Measurements from ENCODE around the gene ANO1.

Gene ANO1

DNA sequence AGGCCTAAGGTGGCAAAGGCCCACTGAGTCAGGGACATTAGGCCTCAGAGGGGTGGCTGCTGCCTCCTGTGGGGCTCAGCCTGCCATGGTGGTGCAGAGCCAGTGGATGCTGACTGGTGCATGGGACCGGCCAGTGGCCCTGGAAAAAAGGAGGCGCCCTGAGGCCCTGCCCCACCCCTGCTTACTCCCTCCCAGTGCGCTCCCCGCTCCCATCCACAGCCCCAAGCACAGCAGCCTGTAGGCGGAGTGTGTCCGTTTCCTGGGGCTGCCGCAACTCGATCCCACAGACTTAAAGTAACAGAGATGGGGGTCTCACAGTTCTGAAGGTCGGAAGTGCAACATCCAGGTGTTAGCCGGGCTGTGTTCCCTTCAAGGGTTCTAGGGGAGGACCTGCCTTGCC lies 86.6 kb downstream of the ANO1 start:
- no peak for DNase-seq (ENCODE audit: low read depth)

DNA sequence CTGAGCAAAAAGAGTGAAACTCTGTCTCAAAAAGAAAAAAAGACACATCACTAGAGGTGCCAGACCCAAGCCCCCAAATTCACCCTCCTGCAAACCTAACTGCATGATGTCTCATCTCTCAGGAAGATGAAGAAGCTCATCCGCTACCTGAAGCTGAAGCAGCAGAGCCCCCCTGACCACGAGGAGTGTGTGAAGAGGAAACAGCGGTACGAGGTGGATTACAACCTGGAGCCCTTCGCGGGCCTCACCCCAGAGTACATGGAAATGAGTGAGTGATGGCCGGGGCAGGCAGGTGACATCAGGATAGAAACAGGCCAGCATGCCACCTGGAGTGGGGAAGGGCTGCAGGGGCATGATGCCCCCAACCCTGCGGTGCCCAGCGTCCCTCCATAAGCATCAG lies 89.0 kb downstream of the ANO1 start:
- no peak for DNase-seq (ENCODE audit: low read depth)

DNA sequence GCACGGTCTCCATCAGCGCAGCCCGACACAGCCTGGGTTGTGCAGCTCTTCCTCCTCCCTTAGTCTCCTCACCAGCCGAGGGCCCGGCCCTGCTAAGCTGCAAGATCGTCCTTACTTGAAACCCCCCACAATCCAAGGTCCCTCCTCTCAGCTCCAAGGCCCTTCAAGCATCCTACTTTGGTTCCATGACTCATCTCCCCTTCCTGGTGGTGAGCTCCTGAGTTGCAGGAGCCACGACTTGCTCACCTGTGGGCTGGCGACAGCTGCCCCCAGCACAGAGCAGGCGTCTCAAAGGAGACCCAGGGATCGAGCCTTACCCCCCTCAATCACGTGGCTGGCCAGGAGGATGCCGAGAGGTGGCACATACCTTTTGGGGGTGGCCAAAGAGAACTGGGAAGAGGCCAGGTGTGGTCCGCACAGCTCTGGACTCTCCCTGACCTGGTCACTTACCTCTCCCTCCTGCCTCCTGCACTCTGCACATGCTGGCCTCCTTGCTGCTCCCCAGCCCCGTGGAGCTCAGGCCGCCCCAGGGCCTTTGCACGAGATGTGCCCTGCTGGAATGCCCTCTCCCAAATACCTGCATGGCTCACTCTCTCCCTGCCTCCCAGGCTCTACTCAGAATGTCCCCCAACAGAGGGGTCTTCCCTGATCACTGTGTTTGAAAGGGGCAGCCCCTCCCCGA lies 89.7 kb downstream of the ANO1 start:
- no peak for DNase-seq (ENCODE audit: low read depth)

DNA sequence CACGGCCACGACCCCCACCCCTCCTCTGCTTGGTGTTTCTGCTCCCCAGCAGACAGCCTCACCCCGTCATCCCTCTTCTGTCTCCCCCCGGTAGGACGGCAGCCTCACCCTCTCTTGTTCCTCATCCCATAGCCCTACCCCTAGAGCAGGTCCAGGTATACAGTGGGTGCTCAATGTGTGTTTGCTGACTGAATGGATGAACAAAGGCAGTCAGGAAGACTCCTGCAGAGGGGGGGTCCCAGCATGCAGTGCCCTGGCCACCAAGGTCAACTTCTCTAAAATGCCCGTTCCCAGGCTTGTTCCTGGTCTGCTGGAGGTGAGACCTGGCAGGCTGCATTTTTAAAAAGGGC lies 90.3 kb downstream of the ANO1 start:
- no peak for DNase-seq (ENCODE audit: low read depth)

DNA sequence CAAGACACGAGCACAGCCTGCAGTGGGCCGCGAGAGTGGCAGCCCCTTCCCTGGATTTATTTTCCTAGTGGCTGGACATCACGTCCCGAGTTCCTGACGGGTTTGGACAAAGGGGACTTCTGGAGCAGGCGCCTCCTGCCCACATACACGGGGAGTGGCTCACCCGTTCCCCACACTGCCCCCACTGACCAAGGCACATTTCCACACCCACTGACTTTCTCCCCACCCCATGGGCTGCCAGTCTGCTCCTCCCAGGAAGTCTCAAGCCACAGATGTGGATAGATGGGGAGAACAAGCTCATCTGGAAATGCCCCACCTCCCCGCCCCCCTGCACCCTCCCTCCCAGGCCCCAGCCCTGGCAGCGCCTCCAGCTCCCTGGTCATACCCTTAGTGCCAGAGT lies 91.0 kb downstream of the ANO1 start:
- no peak for DNase-seq (ENCODE audit: low read depth)

DNA sequence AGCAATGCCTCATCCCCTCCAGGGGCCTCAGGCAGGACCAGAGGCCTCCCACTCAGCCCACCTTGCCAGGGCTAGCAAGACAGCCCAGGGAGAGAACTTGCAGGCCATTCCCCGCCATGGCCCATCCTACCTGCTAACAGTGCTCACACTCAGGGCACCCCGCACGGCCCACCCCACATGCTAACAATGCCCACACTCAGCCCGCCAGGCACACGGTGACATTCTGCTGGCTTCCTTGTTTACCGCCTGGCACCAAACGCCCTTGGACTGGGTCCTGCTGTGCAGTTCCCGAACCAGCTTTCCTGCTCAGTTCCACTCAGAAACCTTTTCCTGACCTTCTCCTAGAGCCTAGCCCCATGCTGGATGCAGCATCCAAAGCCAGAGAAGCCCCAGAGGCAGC lies 91.5 kb downstream of the ANO1 start:
- no peak for DNase-seq (ENCODE audit: low read depth)

DNA sequence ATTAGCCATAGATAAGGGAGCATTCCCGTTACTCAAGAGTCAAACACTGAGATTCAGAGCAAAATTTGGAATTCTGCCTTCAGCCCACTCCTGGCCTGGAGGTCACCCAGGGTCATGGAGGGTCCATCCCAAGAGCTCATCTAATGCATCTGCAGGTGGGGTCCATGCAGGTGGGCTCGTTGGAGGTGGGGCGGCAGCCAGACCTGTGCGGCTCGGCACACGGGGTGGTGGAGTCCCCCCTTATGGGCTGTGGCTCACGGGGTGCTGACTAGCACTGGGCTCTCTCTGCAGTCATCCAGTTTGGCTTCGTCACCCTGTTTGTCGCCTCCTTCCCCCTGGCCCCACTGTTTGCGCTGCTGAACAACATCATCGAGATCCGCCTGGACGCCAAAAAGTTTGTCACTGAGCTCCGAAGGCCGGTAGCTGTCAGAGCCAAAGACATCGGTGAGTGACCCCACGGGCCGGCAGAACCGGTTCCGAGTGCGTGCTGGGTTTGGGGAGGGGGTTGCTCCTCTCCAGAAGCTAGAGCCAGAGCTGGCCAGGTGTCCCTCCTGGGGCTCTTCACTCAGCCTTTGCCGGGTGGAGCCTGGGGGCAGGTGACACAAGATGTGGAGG lies 92.6 kb downstream of the ANO1 start:
- no peak for DNase-seq (ENCODE audit: low read depth)

DNA sequence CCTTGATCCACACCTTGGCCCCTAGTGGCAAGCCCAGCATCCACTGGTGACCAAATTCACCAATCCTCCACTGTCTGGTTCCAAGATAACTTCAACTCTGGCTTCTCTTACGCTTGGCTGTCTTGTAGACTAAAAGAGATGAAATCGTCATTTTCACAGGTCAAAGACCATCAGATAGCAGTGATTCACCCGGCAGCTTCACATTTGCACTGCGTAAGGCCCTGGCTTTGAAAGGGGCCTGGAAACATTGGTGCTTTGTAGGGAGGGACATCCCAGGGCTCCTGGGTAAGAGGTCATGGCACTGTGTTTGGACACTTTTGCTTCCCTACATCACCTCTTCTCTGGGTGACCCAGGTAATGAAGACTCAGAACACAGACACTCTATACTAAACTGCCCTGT lies 94.9 kb downstream of the ANO1 start:
- no peak for DNase-seq (ENCODE audit: low read depth)

DNA sequence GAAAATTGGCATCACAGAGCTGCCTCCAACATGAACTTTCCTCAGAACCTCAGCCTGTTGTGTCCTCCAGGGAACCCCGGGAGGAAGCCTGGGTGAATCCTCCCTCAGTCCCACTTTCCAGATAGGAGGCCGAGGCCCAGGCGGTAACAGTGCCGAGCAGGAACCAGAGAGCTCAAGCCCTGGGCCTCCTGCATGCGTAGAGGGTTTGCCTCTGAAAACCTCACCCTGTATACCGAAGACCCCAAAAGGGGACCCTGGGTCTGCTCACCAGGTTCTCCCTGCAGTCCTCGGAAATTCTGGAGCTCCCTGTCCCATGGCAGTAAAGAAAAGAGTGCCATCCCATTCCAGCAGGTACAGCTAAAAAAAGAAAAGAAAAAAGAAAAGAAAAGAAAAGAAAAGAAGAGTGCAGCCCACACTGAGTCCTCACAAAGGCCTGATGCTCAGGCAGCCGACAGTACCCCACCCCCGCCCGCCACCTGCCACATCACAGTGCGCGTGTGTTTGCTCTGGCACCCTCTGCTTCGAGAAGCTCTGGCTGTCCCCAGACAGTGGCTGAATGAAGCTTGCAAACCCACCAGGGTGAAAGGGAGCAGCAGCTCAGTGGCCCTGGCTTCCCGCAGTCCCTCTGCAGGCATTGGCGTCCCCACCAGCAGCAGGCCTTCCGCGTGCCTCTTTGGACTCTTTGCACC lies 96.6 kb downstream of the ANO1 start:
- no peak for DNase-seq (ENCODE audit: low read depth)

DNA sequence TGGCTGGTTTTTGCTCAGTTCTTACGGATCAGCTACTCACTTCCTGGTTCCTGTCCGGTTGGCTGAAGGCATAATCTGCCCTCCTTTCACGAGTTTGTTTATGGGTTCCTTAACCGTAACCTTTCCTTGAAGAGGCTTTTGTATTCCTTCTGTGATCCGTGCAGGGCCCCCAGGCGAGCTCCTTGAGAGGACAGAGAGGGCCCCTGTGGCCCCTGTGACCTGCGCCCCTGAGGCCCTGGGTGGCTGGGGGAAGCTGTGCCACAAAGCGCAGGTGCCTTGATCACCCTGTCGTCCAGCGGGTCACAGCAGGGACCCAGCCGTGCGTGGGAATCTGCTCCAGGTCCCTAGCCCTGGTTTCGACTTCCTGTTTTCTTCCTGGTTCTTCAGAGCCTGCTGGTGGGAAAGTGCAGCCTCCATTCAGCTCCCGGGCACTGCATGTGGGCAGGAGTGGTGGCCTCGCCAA lies 97.2 kb downstream of the ANO1 start:
- no peak for DNase-seq (ENCODE audit: low read depth)

DNA sequence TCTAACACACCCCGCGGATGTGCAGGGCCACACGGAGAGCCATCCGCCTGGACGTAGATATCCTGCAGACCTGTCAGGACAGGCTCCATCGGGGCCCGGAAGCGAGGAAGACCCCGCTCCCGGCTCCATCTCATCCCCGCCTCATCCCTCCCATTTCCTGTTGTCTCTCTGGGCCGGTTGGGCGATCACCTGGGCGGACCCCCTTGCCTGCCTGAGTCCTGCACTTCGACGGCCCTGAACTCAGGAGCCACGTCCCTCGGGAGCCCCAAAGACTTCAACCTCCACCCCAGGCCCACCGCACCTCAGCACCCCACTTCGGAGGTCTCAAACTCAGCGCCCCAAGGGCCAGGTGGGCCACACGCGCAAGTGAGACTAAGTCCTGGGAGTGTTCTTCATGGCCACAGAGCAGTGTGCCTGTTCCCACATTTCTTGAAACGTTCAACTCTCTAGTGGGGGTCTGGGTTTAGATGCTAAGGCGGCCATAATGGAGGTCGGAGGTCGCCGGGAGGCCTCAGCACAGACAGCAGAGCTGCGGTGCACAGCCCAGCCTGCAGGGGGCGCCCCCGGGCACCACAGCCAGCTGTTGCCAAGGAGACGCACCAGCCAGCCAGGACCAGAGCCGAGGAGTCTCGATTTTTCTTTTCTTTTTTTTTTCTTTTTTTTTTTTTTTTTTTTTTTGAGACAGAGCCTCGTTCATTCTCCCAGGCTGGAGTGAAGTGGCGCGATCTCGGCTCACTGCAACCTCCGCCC lies 99.0 kb downstream of the ANO1 start:
- peak; percentile 19 for DNase-seq (ENCODE audit: low read depth)

DNA sequence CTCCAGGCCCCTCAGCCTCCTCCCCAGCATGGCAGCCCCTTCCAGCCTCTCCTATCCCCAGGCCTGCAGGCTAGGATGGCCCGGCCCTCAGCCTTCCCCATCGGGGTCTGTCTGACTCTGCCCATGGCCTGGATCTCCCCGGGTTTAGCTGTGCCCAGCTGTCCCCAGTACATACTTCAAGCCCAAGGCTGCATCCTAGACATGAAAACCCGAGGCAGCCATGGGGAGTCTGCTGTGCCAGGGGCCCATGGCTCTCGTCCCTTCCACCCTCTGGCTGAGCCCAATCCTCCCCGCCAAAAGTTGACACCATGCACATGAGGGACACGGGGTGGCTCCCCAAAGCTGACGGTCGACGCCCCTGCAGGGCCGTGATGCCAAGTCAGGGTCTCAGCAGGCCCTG lies 102.8 kb downstream of the ANO1 start:
- no peak for DNase-seq (ENCODE audit: low read depth)

DNA sequence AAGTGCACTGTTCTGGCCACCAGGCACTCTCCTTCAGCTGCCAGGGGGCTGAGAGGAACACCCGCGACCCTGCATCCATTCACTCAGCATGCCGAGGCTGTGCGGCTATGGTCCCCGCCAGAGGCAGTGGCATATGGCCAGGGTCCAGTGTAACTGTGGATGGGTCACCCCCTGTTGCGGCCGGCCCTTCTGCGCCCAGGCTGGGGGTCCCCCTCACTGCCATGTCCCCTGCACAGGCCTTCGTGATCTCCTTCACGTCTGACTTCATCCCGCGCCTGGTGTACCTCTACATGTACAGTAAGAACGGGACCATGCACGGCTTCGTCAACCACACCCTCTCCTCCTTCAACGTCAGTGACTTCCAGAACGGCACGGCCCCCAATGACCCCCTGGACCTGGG lies 104.1 kb downstream of the ANO1 start:
- DNase-seq (ENCODE audit: low read depth) = no peak

DNA sequence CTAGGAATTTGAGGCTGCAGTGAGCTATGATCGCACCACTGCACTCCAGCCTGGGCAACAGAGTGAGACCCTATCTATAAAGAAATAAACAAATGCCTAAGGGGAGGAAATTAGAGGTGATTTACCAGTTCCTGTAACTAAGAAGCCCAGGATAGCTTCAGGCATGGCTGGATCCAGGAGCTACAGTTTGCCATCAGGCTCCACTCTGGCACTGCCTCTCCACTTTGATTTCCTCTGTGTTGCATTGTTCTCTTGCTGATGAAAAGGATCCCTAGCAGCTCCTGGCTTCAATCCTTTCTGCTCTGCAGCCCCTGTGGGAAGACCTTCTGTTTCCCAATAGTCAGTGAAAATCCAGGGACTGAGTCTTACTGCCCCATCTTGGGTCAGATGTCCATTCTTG lies 104.9 kb downstream of the ANO1 start:
- no peak for DNase-seq (ENCODE audit: low read depth)

DNA sequence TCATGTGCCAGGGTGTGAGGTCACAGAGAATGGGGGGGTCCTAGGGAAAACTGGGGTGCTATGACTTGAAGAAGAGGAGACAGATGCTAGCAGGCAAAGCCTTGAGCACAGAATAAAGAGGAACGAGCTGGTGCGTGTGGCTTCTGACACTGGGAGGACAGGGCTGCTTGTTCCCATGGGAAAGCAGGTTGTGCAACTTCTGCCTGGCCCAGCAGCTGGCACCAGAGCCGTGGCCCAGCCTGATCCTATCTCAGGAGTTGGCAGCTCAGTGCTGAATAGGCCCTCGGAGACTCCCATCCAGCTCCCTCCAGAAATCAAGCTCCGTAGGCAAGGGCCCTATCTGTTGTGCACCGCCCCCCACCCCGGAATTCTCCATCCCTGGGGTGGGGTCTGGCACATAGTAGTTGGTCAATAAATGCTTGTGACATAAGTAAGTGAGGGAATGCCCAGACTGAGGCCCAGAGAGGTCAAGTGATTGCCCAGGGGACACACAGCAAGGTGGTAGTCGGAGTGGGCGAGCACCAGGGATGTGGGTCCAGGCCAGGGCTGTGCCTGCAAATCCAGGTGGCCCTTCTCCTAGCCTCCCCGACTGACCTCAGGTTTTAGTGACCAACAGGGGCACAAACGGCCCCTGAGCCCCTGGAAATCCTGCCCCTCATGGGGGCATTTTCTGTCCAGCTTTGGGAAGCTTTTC lies 105.5 kb downstream of the ANO1 start:
- no peak for DNase-seq (ENCODE audit: low read depth)

DNA sequence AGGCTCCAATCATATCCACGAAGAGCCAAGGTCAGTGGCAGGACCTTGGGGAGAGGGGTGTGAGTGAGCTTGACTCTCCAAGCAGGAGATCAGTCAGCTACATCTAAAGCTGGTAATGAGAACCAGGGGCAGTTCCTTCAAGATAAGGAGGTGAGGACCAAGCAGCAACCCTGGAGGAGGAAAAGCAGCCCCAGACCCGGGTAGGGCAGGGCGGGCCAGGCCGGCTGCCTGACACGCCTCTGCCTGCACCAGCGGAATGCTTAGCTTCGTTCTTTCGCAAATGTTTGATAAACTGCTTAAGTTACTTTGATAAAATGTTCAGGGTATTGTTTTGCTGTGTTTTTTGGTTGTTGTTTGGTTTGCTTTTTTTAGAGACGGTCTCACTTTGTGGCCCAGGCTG lies 106.3 kb downstream of the ANO1 start:
- no peak for DNase-seq (ENCODE audit: low read depth)

DNA sequence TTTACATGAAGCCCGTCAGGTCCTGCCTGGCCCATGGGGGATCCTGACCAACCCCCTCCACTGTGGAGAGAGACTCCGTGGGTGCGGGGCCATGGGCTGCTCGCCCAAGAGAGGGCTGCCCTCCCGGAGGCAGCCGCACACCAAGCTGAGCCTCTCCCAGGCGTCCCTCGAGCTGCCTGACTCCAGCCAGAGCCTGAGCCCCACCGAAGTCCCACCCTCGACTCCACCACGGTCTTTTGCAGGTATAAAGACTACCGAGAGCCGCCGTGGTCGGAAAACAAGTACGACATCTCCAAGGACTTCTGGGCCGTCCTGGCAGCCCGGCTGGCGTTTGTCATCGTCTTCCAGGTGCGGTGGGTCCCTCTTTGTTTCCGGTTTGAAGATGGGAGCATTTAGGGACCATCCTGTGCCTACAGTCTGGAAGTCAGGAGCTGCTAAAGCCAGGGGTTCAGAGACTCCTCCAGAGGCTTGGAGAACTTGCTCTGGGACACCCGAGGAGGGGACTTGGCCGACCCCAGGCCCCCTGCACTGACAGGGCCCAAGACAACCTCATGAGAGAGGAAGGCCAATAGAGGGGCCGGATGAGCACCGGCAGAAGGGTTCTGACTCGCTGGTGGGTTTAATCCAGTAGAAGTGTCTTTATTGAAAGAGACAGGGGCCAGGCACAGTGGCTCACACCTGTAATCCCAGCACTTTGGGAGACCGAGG lies 107.4 kb downstream of the ANO1 start:
- no peak for DNase-seq (ENCODE audit: low read depth)

DNA sequence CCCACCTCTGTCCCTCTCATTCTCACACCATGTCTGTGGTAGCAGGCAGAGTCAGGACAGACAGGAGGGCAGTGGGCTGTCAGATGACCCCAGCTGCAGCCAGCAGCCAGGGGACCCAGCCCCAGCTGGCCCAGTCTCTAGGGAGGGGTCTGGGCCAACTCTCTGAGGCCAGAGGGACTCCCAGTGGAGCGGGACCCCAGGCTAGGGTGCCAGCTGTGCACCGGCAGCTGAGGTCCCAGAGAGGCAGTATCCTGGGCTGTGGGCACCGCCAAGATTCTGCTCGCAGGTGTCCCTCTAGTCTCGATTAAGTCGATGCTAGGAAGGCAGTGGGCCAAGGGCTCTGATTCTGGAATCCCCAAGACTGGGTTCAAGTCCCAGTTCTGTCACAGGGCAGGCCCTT lies 108.3 kb downstream of the ANO1 start:
- no peak for DNase-seq (ENCODE audit: low read depth)

DNA sequence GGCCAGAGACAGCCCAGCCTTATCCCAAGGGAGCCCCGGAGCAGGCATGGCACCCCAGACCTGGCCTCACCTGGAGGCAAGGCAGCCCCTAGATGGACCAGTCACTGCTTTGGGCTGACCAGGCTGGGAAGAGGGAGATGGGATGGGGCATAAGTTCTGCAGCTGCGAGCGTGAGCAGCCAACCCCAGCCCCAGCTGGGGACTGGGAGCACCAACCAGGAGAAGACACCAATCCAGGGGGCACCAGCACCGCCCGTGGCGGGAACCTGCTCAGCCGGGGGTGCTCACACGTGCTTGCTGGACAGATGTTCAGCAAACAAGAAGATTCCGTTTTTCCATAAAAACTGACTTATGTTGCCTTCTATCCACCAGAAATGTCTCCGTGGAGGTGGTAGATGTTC lies 108.8 kb downstream of the ANO1 start:
- DNase-seq (ENCODE audit: low read depth) = no peak

DNA sequence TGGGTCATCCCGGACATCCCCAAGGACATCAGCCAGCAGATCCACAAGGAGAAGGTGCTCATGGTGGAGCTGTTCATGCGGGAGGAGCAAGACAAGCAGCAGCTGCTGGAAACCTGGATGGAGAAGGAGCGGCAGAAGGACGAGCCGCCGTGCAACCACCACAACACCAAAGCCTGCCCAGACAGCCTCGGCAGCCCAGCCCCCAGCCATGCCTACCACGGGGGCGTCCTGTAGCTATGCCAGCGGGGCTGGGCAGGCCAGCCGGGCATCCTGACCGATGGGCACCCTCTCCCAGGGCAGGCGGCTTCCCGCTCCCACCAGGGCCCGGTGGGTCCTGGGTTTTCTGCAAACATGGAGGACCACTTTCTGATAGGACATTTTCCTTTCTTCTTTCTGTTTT lies 109.7 kb downstream of the ANO1 start:
- DNase-seq (ENCODE audit: low read depth) = no peak

DNA sequence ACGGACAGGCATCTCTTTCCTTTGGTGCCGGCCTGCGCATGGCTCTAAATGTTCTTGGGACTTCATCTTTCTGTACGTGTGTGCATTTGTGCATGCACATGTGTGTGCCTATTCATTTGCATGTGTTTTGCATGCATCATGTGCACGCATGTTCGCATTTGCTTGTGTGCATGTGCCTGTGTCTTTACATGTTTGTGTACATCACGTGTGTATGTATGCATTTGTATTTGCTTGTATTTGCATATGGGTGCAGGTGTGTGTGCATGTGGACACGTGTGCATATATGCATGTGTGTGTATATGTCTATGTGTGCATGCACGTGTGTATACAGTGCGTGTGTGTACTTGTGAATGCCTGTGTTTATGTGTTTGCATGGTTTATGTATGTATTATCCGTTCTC lies 111.5 kb downstream of the ANO1 start:
- no peak for DNase-seq (ENCODE audit: low read depth)

Data from stimulated activated CD8-positive, alpha-beta memory T cell treated with anti-CD3 and anti-CD28 coated beads, Interleukin-12 subunit alpha, Interleukin-12 subunit beta, amount 100 ng/mL, for 1 hour (primary cell).